HL-60 (cell line): ENCODE measurements around the gene COL13A1.

Experiments
- GABPA ChIP-seq: IDR thresholded peaks from 2 replicates; pipeline ENCODE4 v1.6.1; 2012; ENCODE audit warnings: low read depth
- POLR2AphosphoS5 ChIP-seq: IDR thresholded peaks from 2 replicates; pipeline ENCODE4 v1.6.1; 2012; ENCODE audit warnings: low read depth
- TF ChIP-seq, protein P1 (sequence below): IDR thresholded peaks from one replicate; pipeline ENCODE4 v1.5.1; 2011; ENCODE audit warnings: low read length, control low read depth, inconsistent platforms; ENCODE audit not compliant: insufficient read depth
- TF ChIP-seq, protein P2 (sequence below): IDR thresholded peaks from 2 replicates; pipeline ENCODE4 v1.6.1; 2012; ENCODE audit warnings: low read depth; ENCODE audit not compliant: insufficient replicate concordance

DNA sequence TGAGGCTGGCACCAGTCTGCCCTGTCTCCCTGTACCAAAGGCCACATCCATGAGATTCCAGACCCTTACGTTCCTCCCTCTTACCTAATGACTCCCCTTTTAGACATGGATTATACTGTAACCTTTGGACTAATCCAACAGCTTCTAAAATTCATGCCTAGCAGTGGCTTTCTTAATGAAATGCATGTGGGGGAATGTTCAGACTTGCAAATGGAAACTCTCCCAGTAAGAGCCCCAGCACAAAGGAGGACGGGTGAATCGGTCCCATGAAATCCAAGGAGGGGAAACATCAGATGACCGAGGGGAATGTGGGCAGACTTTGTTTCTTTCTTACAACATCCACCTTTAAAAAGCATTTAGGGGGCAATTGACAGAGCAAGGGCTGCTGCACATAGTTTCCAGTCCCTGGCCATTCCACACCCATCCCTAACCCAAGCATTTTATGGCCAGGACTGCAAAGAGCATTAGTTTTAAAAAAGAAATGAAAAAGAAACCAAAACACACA, 71.5 kb downstream of the COL13A1 start:
- TF ChIP-seq POLR2AphosphoS5 = no peak
- TF ChIP-seq, protein P1, sequence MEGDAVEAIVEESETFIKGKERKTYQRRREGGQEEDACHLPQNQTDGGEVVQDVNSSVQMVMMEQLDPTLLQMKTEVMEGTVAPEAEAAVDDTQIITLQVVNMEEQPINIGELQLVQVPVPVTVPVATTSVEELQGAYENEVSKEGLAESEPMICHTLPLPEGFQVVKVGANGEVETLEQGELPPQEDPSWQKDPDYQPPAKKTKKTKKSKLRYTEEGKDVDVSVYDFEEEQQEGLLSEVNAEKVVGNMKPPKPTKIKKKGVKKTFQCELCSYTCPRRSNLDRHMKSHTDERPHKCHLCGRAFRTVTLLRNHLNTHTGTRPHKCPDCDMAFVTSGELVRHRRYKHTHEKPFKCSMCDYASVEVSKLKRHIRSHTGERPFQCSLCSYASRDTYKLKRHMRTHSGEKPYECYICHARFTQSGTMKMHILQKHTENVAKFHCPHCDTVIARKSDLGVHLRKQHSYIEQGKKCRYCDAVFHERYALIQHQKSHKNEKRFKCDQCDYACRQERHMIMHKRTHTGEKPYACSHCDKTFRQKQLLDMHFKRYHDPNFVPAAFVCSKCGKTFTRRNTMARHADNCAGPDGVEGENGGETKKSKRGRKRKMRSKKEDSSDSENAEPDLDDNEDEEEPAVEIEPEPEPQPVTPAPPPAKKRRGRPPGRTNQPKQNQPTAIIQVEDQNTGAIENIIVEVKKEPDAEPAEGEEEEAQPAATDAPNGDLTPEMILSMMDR = no peak
- TF ChIP-seq, protein P2, sequence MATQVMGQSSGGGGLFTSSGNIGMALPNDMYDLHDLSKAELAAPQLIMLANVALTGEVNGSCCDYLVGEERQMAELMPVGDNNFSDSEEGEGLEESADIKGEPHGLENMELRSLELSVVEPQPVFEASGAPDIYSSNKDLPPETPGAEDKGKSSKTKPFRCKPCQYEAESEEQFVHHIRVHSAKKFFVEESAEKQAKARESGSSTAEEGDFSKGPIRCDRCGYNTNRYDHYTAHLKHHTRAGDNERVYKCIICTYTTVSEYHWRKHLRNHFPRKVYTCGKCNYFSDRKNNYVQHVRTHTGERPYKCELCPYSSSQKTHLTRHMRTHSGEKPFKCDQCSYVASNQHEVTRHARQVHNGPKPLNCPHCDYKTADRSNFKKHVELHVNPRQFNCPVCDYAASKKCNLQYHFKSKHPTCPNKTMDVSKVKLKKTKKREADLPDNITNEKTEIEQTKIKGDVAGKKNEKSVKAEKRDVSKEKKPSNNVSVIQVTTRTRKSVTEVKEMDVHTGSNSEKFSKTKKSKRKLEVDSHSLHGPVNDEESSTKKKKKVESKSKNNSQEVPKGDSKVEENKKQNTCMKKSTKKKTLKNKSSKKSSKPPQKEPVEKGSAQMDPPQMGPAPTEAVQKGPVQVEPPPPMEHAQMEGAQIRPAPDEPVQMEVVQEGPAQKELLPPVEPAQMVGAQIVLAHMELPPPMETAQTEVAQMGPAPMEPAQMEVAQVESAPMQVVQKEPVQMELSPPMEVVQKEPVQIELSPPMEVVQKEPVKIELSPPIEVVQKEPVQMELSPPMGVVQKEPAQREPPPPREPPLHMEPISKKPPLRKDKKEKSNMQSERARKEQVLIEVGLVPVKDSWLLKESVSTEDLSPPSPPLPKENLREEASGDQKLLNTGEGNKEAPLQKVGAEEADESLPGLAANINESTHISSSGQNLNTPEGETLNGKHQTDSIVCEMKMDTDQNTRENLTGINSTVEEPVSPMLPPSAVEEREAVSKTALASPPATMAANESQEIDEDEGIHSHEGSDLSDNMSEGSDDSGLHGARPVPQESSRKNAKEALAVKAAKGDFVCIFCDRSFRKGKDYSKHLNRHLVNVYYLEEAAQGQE = no peak
- TF ChIP-seq GABPA = no peak
